ENCODE data around the gene IDH3A. TPM values are rescaled to one million over a fixed set of nuclear protein-coding genes. Genes with fewer than 3 reads are reported as not detected.

Gene IDH3A
- total RNA-seq, 6 experiments from 2014 or later = 22.0 to 46.5 (median 34.6) TPM

DNA sequence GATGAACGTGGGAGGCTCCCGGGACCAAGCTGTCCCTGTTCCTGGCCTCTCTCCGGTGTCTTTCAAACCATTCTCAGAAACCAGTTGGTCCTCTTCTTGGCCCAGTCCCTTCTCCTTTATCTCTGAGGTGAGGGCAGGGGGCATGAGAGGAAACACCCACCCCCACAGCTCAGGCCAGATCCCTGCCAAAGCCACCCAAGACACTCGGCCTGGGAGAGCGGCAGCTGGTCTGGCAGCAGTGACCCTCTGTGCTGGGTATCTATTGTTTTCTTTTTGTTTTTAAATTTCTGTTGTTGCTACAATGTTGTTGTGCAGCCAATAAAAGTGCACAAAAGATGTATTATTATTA lies 57.9 kb downstream of the IDH3A start:
- 75% methylated on average over 4 of the region's 5 CpGs for WGBS (ENCODE audit: insufficient coverage, low coverage, low lambda C conversion rate, missing lambda C conversion rate)
- Histone ChIP-seq H3K36me3 (no peaks in the 10 kb centered on the region), H3K27ac (no peak overlapping the region)

GRCh38 chr15:78207641-78208340 lies 58.6 kb downstream of the IDH3A start:
- intact Hi-C loops (cut with DNase I) = no loop called here
- WGBS (ENCODE audit: insufficient coverage, low coverage, low lambda C conversion rate, missing lambda C conversion rate) = 84% methylated on average over 3 of the region's 8 CpGs
- Histone ChIP-seq H3K4me1 (peaks cover 0 to 10% (median 5%) of the 10 kb centered on the region in 4 donors), H3K27me3 (no peaks in the 10 kb centered on the region), H3K36me3 (no peaks in the 10 kb centered on the region), H3K9me3 (no peaks in the 10 kb centered on the region), H3K27ac (no peak overlapping the region), H3K4me3 (no peak overlapping the region)
- DNase-seq = no peak
- ATAC-seq = no peak
- TF ChIP-seq, protein P1, sequence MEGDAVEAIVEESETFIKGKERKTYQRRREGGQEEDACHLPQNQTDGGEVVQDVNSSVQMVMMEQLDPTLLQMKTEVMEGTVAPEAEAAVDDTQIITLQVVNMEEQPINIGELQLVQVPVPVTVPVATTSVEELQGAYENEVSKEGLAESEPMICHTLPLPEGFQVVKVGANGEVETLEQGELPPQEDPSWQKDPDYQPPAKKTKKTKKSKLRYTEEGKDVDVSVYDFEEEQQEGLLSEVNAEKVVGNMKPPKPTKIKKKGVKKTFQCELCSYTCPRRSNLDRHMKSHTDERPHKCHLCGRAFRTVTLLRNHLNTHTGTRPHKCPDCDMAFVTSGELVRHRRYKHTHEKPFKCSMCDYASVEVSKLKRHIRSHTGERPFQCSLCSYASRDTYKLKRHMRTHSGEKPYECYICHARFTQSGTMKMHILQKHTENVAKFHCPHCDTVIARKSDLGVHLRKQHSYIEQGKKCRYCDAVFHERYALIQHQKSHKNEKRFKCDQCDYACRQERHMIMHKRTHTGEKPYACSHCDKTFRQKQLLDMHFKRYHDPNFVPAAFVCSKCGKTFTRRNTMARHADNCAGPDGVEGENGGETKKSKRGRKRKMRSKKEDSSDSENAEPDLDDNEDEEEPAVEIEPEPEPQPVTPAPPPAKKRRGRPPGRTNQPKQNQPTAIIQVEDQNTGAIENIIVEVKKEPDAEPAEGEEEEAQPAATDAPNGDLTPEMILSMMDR (IDR thresholded peaks at IDR 0.05) = no peak
- TF ChIP-seq POLR2A (IDR thresholded peaks at IDR 0.05) = no peak

More for the DNA sequence above, 57.9 kb downstream of the IDH3A start:
- intact Hi-C loops (cut with DNase I) = no loop called here
- Histone ChIP-seq H3K4me1 (peaks cover 0 to 10% (median 5%) of the 10 kb centered on the region in 4 donors), H3K27me3 (no peaks in the 10 kb centered on the region), H3K9me3 (no peaks in the 10 kb centered on the region), H3K4me3 (no peak overlapping the region)
- TF ChIP-seq, protein P1 (IDR thresholded peaks at IDR 0.05) = no peak
- TF ChIP-seq POLR2A (IDR thresholded peaks at IDR 0.05) = no peak
- ATAC-seq (no peak), DNase-seq (no peak)

DNA sequence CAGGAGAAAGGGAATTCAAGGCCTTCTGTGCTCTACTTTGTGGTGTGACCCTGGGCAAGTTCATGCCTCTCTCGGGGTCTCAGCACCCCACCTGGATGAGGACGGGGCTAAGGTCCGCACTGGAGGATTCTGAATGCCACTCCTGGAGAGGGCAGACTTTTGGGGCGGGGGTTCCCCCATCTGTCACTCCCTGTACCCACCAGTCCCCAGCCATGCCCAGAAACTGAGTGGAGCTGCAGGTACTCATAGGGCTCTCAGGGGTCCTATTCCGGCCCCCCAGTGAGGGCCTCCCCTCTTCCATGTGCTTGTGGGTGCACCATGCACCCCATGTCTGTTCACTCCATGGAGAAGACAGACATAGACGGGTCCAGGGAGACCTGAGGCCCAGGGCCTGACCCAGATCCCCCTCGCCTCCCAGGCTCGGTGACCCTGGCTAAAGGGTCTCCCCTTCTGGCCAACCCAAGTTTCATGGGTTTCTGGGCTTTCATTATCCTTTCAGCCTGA lies 59.2 kb downstream of the IDH3A start:
- TF ChIP-seq POLR2A (IDR thresholded peaks at IDR 0.05) = no peak
- TF ChIP-seq, protein P1 (IDR thresholded peaks at IDR 0.05) = no peak
- H3K27me3 ChIP-seq = no peaks in the 10 kb centered on the region
- H3K27ac ChIP-seq = no peak overlapping the region
- peaks cover 0 to 10% (median 5%) of the 10 kb centered on the region in 4 donors for H3K4me1 ChIP-seq
- intact Hi-C loops (cut with DNase I) = no loop called here
- no peaks in the 10 kb centered on the region for H3K9me3 ChIP-seq
- ATAC-seq = no peak
- H3K36me3 ChIP-seq = no peaks in the 10 kb centered on the region
- no peak for DNase-seq
- H3K4me3 ChIP-seq = no peak overlapping the region
- no CpG with 5 or more reads among the region's 8 CpGs for WGBS (ENCODE audit: insufficient coverage, low coverage, low lambda C conversion rate, missing lambda C conversion rate)

- Histone ChIP-seq H3K4me1 (peaks cover 0 to 10% (median 5%) of the 10 kb centered on the region in 4 donors), H3K27me3 (no peaks in the 10 kb centered on the region), H3K27ac (no peak overlapping the region), H3K36me3 (no peaks in the 10 kb centered on the region), H3K9me3 (no peaks in the 10 kb centered on the region), H3K4me3 (no peak overlapping the region)
- 91% methylated on average over 10 of the region's 20 CpGs for WGBS (ENCODE audit: insufficient coverage, low coverage, low lambda C conversion rate, missing lambda C conversion rate)
- ATAC-seq (no peak), DNase-seq (no peak)
- intact Hi-C loops (cut with DNase I) = no loop called here
- TF ChIP-seq, protein P1 (IDR thresholded peaks at IDR 0.05) = no peak
- no peak for TF ChIP-seq POLR2A (IDR thresholded peaks at IDR 0.05)
These were observed 59.9 kb downstream of the IDH3A start for GRCh38 chr15:78208887-78209645.

Measured in right lobe of liver (tissue), 6 donors.